ENCODE results near the gene P2RY1.
"Not testable (repeated sequence)": the region's sequence is repeated elsewhere in the genome, so short reads cannot be mapped to it uniquely, and the experiment has no call there.

The P2RY1 gene

GRCh38 chr3:152870027-152870426 lies 35.1 kb downstream of the P2RY1 start:
- POLR2A ChIA-PET, result no interaction called here
- H3K9me3 ChIP-seq (ENCODE audit: control insufficient read depth, insufficient read depth, low read depth, low read length), result no peaks in the 10 kb centered on the region
- H3K4me3 ChIP-seq (ENCODE audit: low read depth, low read length), result no peak overlapping the region
- no peak overlapping the region for H3K27ac ChIP-seq (ENCODE audit: extremely low read depth, low read depth, low read length)
- no peaks in the 10 kb centered on the region for H3K36me3 ChIP-seq (ENCODE audit: control insufficient read depth in 2 of 2, insufficient read depth in 1 of 2, low read length in 2 of 2)
- H3K4me1 ChIP-seq (ENCODE audit: control insufficient read depth, insufficient read depth, low read length), result no peaks in the 10 kb centered on the region
- CTCF ChIA-PET, result interaction anchor here (0.6 to 0.7 kb wide), 2 partner anchors 63 to 1643 kb away, joined by 3 to 4 read pairs; no protein-coding TSS in a partner anchor
- TF ChIP-seq ZNF48 (tag by site-specific recombination; IDR thresholded peaks at IDR 0.05), result no peak
- TF ChIP-seq ZNF513 (tag by site-specific recombination; IDR thresholded peaks at IDR 0.05), result no peak
- TF ChIP-seq ZBTB17 (tag by site-specific recombination; IDR thresholded peaks at IDR 0.05), result no peak
- TF ChIP-seq ZNF2 (tag by site-specific recombination; IDR thresholded peaks at IDR 0.05), result no peak
- TF ChIP-seq ZNF791 (tag by site-specific recombination; IDR thresholded peaks at IDR 0.05), result no peak
- no peak for TF ChIP-seq SP7 (tag by site-specific recombination; IDR thresholded peaks at IDR 0.05)
- TF ChIP-seq REPIN1 (tag by site-specific recombination; IDR thresholded peaks at IDR 0.05; ENCODE audit: low read depth), result no peak
- TF ChIP-seq ZNF394 (tag by site-specific recombination; IDR thresholded peaks at IDR 0.05; ENCODE audit: borderline replicate concordance), result no peak
- no peak for TF ChIP-seq ZNF837 (tag by site-specific recombination; IDR thresholded peaks at IDR 0.05)
- TF ChIP-seq ZNF692 (tag by site-specific recombination; IDR thresholded peaks at IDR 0.05), result no peak
- TF ChIP-seq ZNF677 (tag by site-specific recombination; IDR thresholded peaks at IDR 0.05), result no peak

GRCh38 chr3:152873314-152873713 lies 38.4 kb downstream of the P2RY1 start:
- POLR2A ChIA-PET; H3K27ac ChIP-seq (ENCODE audit: extremely low read depth, low read depth, low read length); H3K4me1 ChIP-seq (ENCODE audit: control insufficient read depth, insufficient read depth, low read length); H3K36me3 ChIP-seq (ENCODE audit: control insufficient read depth in 2 of 2, insufficient read depth in 1 of 2, low read length in 2 of 2); CTCF ChIA-PET; H3K4me3 ChIP-seq (ENCODE audit: low read depth, low read length); H3K9me3 ChIP-seq (ENCODE audit: control insufficient read depth, insufficient read depth, low read depth, low read length): not testable (repeated sequence)

GRCh38 chr3:152874896-152875749 lies 40.2 kb downstream of the P2RY1 start:
- Histone ChIP-seq H3K4me1 (ENCODE audit: control insufficient read depth, insufficient read depth, low read length) (no peaks in the 10 kb centered on the region), H3K9me3 (ENCODE audit: control insufficient read depth, insufficient read depth, low read depth, low read length) (no peaks in the 10 kb centered on the region), H3K27ac (ENCODE audit: extremely low read depth, low read depth, low read length) (no peak overlapping the region), H3K36me3 (ENCODE audit: control insufficient read depth in 2 of 2, insufficient read depth in 1 of 2, low read length in 2 of 2) (no peaks in the 10 kb centered on the region), H3K4me3 (ENCODE audit: low read depth, low read length) (no peak overlapping the region)
- ChIA-PET CTCF (interaction anchor here (0.6 kb wide), 1 partner anchor 9 kb away, joined by 3 read pairs; no protein-coding TSS in a partner anchor), POLR2A (no interaction called here)
- TF ChIP-seq ZNF112 (tag by site-specific recombination; IDR thresholded peaks at IDR 0.05), result no peak
- no peak for TF ChIP-seq ZNF140 (tag by site-specific recombination; IDR thresholded peaks at IDR 0.05)
- TF ChIP-seq FEZF1 (tag by site-specific recombination; IDR thresholded peaks at IDR 0.05), result no peak
- no peak for TF ChIP-seq ZNF596 (tag by site-specific recombination; IDR thresholded peaks at IDR 0.05)
- no peak for TF ChIP-seq YY2 (tag by site-specific recombination; IDR thresholded peaks at IDR 0.05)
- no peak for TF ChIP-seq ZBTB21 (tag by site-specific recombination; IDR thresholded peaks at IDR 0.05)
- no peak for TF ChIP-seq ZBTB11 (tag by site-specific recombination; conservative IDR thresholded peaks at IDR 0.05; ENCODE audit: low read depth)
- TF ChIP-seq ZNF549 (tag by site-specific recombination; IDR thresholded peaks at IDR 0.05), result no peak
- no peak for TF ChIP-seq ZNF670 (tag by site-specific recombination; IDR thresholded peaks at IDR 0.05; ENCODE audit: low read depth)
- TF ChIP-seq KLF9 (tag by site-specific recombination; IDR thresholded peaks at IDR 0.05; ENCODE audit: low read depth), result no peak
- no peak for TF ChIP-seq ZNF530 (tag by site-specific recombination; IDR thresholded peaks at IDR 0.05; ENCODE audit: low read depth)
- no peak for TF ChIP-seq ZBTB48 (tag by site-specific recombination; IDR thresholded peaks at IDR 0.05)
- TF ChIP-seq ZNF23 (tag by site-specific recombination; IDR thresholded peaks at IDR 0.05; ENCODE audit: borderline replicate concordance), result no peak
- TF ChIP-seq ZIC2 (tag by site-specific recombination; IDR thresholded peaks at IDR 0.05), result no peak
